GM18909 (cell line): ENCODE results near the gene RNASEH1.

ENCODE experiments used
- ATAC-seq: cut with Tn5 transposase; IDR thresholded peaks from one replicate; pipeline ENCODE4 v1.9.1; 2021; ENCODE audit warnings: mild to moderate bottlenecking; ENCODE audit not compliant: unreplicated experiment, poor library complexity

The RNASEH1 gene

GRCh38 chr2:3565117-3565516 is 7.0 kb upstream of the RNASEH1 start:
- no peak for ATAC-seq

- peak; percentile 62 for ATAC-seq
Observed at GRCh38 chr2:3563521-3563976, 5.4 kb upstream of the RNASEH1 start.

GRCh38 chr2:3557639-3558204 is 411 bp downstream of the RNASEH1 start:
- peak; percentile 29 for ATAC-seq

GRCh38 chr2:3553946-3554345 is 4.2 kb downstream of the RNASEH1 start:
- no peak for ATAC-seq

- ATAC-seq: no peak
Observed at GRCh38 chr2:3547915-3548314, 10.2 kb downstream of the RNASEH1 start.

GRCh38 chr2:3545788-3546478 is 12.2 kb downstream of the RNASEH1 start:
- ATAC-seq: no peak

- no peak for ATAC-seq
Observed at GRCh38 chr2:3543023-3543683, 15.0 kb downstream of the RNASEH1 start.

- no peak for ATAC-seq
Observed at GRCh38 chr2:3542107-3542506, 16.0 kb downstream of the RNASEH1 start.

- ATAC-seq: no peak
Observed at GRCh38 chr2:3539836-3540235, 18.3 kb downstream of the RNASEH1 start.

- ATAC-seq: no peak
Observed at GRCh38 chr2:3536682-3537632, 21.2 kb downstream of the RNASEH1 start.

GRCh38 chr2:3535794-3536681 is 22.1 kb downstream of the RNASEH1 start:
- ATAC-seq: peak; percentile 57

- peak; percentile 12 for ATAC-seq
Observed at GRCh38 chr2:3535467-3535793, 22.7 kb downstream of the RNASEH1 start.

- no peak for ATAC-seq
Observed at GRCh38 chr2:3534251-3534814, 23.8 kb downstream of the RNASEH1 start.

- ATAC-seq: no peak
Observed at GRCh38 chr2:3533836-3534235, 24.3 kb downstream of the RNASEH1 start.

GRCh38 chr2:3532941-3533340 is 25.2 kb downstream of the RNASEH1 start:
- no peak for ATAC-seq

GRCh38 chr2:3529316-3530025 is 28.7 kb downstream of the RNASEH1 start:
- ATAC-seq: no peak

GRCh38 chr2:3527886-3528785 is 30.0 kb downstream of the RNASEH1 start:
- no peak for ATAC-seq

- no peak for ATAC-seq
Observed at GRCh38 chr2:3526871-3527270, 31.3 kb downstream of the RNASEH1 start.
